HUDEP-2 (cell line): ENCODE data around the gene TBCD.
A peak's percentile ranks its signal among the peaks of the same experiment; 100 is the strongest.

ENCODE experiments used
- DNase-seq, 76 experiments: peaks; one replicate each; lab custom pipeline; 2025; ENCODE audit not compliant: unreplicated experiment in 76 of 76; lab: John Stamatoyannopoulos, UW

The TBCD gene

GRCh38 chr17:82844796-82845162 is 92.9 kb downstream of the TBCD start:
- no peak for DNase-seq

DNA sequence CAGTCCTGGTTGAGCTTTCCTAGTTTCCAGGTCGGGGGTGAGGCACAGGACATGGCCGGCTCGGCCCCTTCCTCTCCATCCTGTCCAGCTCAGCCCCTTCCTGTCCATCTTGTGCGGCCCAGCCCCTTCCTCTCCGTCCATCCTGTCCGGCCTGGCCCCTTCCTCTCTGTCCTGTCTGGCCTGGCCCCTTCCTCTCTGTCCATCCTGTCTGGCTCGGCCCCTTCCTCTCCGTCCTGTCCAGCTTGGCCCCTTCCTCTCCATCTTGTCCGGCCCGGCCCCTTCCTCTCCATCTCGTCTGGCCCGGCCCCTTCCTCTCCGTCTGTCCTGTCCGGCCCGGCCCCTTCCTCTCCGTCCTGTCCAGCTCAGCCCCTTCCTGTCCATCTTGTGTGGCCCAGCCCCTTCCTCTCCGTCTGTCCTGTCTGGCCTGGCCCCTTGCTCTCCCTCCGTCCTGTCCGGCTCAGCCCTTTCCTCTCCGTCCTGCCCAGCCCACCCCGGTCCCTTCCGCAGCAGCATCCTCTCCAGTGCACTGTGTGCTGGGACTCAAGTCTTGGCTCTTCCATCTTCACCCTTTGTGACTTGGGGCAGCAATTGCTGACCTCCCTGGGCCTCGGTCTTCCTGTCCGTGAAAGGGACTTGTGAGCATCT is 93.4 kb downstream of the TBCD start:
- DNase-seq: no peak

DNA sequence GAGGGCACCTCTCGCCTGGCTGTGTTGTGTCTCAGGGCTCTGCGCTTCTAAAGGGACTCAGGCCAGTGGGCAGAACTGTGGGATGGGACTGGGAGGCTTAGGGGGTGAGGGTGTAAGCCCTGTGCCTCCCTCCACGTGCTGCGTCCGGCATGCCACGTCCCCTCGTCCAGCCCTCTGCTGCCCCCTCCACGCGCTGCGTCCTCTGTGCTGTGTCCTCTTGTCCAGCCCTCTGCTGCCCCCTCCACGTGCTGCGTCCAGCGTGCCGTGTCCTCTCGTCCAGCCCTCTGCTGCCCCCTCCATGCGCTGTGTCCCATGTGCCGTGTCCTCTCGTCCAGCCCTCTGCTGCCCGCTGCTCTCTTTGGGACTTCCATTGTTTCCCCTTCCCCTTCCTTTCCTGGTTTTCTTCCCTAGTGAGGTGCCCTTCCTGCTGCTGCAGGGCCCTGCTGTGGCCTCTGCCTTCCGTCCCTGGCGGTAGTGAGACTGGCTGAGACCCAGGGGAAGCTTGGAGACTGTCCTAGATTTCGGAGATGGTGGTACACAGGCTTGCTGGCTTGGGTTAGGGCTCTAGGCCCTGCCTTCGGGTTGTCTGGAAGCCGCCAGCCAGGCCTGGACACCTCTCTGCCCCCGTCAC is 94.3 kb downstream of the TBCD start:
- DNase-seq: no peak

- no peak for DNase-seq
Measured at GRCh38 chr17:82848022-82848592, 96.2 kb downstream of the TBCD start.

GRCh38 chr17:82849076-82849945 is 97.4 kb downstream of the TBCD start:
- no peak for DNase-seq

DNA sequence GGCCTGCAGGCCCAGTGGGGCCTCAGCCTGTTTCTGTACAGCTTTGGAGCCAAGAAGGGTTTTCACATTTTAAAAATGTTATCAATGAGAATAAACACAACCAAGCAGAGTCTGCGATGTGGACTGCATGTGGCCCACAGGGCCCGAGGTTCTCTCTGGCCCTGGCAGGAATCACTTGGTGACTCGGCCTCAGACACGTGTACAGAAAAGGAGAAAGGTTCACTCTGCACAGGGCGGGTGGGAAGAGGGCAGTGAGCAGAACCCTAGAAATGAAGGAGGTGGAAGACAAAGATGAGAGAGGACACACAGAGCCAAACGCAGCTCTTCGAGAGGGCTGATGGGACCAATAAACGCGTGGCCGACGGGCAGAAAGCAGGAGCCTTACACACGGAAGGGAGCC is 99.5 kb downstream of the TBCD start:
- DNase-seq: no peak

GRCh38 chr17:82854226-82854625 is 102.4 kb downstream of the TBCD start:
- DNase-seq: no peak

GRCh38 chr17:82856361-82856760 is 104.5 kb downstream of the TBCD start:
- no peak for DNase-seq

GRCh38 chr17:82858376-82859126 is 106.7 kb downstream of the TBCD start:
- no peak for DNase-seq

- peak in 1 of 76 experiments; percentile 15 for DNase-seq
Measured at GRCh38 chr17:82859431-82860403, 107.9 kb downstream of the TBCD start.

DNA sequence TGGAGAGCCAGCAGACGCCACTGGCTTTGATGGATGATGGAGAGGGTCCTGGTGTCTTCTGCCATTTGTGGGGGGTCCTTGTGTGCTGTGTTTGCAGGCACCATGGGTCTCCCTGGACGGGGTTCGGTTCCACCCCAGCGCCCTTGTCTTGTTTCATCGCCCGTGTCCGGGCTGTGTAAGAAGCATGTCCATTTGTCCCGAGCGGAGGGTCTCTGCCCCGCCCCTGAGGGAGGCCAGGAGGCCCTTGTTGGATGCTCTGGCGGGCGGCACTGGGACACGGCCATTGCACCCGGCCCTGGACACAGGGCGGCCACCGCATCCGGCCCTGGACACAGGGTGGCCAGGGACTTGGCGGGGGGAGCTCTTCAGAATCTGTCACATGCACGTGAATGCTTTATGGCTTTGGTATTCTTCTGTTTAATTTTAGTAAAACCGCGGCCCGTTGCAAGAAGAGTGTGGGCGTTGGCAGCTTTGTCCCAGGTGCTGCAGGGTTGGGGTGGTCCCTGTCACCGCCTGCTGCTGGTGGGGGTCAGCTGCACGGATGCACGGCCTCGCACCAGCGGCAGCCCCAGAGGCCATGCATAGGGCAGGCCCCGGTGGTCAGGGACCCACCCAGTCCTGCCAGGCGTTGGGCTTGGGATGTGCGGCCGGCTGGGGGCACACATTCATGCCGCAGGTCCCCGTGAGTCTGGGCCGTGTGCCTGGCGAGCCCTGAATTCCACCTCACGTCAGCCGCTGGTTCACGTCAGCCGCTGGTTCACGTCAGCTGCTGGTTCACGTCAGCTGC is 108.9 kb downstream of the TBCD start:
- no peak for DNase-seq

- DNase-seq: no peak
Measured at GRCh38 chr17:82861393-82861775, 109.5 kb downstream of the TBCD start.

DNA sequence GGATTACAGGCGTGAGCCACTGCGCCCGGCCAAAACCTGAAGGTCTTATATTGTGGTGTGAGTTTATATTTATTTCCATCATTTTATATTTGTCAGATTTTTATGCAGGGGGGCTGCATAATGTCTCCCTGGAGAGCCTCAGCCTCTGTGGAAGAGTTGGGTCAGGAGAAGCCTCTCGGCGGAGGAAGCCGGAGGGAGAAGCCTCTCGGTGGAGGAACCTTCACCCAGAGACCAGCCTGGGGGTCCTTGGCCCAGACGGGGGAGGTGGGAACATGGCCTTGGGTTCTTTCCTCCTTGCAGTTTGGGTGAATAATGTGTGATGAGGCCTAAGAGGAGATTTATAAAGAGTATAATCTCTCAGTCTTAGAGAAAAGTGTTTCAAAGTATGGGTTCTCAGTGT is 110.3 kb downstream of the TBCD start:
- no peak for DNase-seq

DNA sequence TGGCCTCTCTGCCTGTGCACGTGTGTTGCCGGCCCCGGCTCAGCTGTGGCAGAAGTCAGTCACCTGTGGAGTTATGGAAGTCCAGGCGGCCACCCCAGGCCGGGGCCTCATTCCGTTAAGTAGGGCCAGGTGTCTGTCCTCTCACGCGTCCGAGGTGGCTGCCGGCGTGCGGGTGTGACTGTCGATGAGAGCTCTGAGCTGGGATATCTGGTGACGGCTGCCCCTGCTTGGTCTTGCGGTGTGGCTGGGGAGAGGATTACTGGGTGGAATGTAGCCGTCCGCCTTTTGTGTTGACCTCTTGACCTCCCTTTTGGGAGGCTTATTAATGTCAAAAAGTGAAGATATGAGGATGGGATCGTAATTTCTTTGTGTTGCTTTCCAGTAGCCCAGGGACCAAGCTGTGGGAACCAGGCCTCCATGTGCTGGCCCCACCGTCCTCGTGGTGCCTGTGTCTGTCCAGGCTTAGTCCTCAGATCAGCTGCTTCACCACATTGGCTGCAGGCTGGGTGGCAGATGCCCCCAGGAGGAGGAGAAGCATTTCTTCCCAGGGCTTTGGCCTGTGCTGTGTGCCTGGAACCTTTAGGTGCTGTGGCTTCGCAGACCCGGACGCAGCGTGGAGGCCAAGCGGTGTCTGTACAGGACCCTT is 111.0 kb downstream of the TBCD start:
- DNase-seq: no peak

- DNase-seq: no peak
Measured at GRCh38 chr17:82863383-82863940, 111.6 kb downstream of the TBCD start.

DNA sequence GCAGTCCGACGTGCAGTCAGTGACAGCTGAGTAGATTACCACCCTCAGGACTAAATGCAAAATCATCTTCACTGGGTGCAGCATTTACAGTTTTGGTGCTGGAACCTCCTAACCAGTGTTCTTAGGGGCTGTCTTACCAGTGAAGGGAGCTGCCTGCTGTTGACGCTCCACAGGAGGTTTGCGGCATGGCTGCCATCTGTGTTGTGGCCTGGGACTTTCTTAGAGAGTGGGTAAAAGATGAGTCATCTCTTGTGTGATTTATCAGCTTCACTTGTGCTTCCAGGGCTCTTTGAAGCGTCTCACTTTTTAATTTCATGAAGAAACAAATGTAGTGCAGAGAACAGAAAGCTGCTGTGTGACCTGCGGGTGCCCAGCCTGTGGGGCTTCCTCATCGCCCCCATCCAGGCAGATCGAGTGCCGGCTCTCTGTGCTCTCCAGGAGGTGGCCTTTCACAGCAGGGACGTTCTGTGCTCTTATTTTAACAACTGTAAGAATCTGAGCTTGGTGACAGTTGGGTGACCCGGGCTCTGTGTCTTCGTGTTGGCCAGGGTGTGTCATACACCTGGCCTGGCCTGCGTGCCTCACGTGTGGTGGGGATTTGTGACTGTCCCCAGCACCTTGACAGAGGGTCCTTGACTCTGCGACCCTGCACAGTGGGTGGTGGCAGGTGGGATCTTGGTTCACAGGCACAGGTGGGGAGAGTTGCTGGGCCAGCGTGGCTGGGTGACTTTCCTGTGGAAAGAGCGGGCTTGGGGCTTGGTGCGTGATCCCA is 112.3 kb downstream of the TBCD start:
- peak in 32 of 76 experiments; percentile 9 to 72 (median 26) for DNase-seq

DNA sequence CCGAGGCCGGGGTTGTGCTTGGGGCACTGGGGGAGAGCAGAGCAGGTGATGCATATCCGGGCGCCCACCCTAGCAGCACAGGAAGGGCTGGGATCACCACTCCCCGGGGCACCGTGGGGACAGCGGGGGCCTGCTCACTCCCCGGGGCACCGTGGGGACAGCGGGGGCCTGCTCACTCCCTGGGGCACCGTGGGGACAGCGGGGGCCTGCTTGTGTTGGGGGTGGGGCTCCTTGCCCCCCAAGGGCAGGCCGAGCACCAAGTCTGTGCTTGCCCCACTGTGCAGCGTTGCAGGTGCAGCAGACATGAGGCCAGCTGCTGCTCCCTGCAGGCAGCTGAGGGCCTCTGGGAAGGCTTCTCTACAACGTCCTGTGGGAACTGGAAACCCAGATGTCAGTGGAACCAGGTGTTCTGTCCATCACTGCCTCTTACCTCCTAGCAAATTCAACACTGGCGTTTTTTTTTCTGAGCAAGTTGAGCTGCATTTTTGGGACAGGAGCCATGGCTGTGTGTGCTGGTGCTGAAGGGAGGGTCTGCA is 112.9 kb downstream of the TBCD start:
- DNase-seq: no peak
